HG03280 (cell line): ENCODE data around the gene LHX4.

Experiments used
- ATAC-seq: cut with Tn5 transposase; IDR thresholded peaks from one replicate; pipeline ENCODE4 v1.9.1; 2021; ENCODE audit warnings: mild to moderate bottlenecking, moderate library complexity; ENCODE audit not compliant: unreplicated experiment

Gene LHX4

DNA sequence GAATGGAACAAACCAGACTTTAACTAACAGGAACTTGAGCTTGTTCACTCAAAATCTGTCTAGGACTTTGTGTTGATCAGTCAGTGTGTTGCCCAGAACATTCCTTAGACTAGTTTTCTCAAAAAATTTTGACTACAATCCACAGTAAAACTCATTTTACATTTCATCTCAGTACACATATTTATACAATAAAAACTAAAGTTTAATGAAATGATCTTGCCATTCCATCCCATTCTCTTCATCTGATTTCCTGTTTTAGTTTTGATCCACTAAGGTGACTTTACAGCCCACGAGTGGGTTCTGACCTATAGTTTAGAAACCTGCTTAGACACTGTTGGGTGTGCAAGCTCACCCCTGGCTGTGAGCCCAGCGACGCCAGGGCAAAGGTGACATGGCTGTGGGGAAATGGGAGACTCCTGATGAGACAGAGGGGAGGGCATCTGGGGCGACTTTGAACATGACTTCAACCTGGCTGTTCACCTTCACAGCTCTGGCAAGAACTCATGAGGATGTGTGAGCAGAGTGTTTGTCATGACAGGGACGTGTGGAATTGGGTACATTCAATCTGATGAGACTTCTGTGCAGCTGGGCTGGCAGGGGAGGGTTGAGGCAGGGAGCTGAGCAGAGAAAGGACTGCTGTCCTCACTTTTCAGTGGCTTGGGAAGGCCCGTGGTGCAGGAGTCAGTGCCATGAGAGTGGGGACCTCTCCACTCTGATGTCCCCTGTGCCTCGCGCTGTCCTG is 40.6 kb downstream of the LHX4 start:
- ATAC-seq: no peak

DNA sequence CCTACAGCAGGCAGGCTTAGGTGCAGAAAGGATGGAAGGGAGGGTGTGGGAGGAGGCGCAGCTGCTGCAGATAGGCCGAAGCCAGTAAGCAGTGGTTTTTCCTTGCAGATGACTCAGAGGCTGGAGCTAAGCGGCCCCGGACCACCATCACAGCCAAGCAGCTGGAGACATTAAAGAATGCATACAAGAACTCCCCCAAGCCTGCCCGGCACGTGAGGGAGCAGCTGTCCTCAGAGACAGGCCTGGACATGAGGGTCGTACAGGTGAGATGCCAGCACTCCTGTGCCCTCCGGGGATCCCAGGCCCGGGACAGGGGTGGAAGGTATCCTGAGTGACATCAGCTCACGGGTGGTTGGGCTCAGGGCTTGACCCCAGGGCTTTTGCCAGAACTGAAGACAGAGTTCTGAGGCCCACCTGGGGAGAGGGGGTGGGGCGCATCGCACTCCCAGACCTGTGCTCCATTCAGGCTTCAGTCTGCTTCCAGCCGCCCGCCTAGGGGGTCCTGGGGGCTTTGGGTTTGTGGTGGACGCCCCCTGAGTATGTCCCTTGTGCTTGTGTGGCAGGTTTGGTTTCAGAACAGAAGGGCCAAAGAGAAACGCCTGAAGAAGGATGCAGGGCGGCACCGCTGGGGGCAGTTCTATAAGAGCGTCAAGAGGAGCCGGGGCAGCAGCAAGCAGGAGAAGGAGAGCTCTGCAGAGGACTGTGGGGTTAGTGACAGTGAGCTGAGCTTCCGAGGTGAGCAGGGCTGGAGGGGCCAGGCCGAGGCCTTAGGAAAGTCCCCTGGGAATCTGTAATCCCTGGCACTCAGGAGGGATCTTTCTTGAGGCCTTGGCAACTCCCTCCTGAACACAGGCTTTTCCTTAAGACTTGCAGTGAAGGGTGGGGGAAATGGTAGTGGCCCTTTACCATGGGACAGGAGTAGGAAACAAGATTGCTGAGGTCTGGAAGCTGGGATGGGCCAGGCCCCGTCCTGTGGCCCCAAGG is 41.5 kb downstream of the LHX4 start:
- ATAC-seq: no peak

DNA sequence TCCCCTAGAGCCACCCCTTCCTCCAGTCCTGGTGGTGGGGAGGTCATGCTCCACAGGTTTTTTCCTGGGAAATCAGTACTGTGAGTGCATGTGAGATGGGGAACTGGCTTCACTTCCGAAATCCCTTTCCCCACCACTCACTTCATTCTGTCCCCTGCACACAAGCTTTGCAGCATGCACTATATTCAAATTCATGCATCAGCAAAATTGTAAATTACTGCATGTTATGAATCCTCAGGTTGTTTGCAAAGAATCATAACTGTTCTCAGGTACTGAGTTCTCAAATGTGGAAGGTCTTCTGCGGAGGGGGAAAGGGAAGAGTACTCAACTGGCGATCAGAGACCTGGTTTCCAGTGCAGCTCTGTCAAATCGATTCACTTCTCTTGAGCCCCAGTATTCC is 42.3 kb downstream of the LHX4 start:
- ATAC-seq: no peak

DNA sequence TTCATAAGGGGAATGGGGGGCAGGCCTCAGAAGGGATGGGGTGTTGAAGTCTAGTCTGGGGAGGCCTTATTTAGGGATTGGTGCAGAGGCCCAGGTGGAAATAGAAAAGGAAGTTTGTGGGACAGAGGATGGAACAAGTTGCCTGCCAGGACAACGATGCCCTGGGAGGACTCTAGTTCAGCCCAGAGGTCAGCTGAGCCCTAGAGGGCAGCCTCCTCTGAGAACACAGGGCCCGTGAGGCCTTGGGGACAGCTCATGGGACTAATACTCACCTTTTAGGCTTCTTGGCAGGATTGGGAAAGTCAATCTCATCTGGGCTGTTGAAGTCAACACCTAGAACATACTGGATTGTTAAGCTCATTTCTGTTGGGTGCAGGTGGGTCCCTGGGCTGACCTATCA is 43.0 kb downstream of the LHX4 start:
- no peak for ATAC-seq

DNA sequence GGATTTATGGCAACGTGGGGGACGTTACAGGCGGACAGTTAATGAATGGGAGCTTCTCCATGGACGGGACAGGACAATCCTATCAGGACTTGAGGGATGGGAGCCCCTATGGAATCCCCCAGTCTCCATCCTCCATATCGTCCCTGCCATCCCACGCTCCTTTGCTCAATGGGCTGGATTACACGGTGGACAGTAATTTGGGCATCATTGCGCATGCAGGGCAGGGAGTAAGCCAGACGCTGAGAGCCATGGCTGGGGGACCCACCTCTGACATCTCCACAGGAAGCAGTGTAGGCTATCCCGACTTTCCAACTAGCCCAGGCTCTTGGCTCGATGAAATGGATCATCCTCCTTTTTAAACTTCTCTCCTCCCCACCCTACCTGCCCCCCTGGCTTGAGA is 44.2 kb downstream of the LHX4 start:
- no peak for ATAC-seq

DNA sequence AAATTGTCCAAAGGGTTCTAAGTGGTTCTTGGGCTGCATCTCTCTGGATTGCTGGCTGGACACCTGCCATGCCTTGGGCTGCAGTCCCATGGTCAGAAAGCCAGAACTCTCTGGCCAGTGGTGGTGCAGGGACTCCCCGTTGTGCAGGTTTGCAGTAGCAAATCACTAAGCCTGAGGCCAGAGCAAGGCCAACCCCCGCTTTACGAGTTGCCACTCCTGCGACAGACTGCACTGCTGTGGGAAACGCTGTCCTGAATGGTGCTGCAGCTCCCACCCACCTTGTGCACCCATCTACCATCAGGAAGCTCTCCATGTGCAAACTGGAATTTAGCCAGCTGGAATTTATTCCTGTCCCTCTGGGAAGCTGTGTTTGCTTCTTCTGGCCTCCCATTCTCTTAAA is 45.7 kb downstream of the LHX4 start:
- no peak for ATAC-seq

DNA sequence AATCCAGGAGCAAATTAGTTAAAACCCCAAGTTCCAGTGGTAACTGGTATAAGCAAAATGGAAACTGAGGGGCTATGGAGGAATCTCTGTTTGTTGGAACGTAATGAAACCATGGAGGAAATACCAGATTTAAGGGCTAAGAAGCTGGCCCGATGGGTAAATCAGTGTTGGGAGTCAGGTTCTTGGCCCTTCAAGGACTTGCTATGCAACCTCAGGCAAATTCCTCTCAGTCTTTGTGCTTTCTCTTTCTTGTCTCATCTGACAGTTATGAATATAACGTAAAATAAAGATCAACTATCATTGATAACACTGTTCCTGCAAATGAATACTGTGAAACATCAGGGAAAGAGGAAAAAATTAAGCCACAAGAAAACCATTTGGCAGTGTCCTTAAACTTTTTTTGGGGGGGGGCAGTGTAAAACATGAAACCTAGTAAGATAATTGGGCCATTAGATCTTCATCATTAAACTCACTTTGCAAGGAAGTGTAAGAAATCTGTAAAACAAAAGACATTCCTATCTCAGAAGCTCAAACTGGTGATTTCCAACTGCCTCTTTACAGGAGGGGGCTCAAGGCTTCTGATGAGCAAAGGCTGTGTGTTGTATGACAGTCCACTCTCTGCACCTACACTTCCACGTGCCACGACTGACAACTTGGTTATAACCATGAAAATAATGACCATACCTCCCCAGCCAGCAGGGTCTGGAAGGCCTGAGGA is 47.6 kb downstream of the LHX4 start:
- ATAC-seq: no peak

DNA sequence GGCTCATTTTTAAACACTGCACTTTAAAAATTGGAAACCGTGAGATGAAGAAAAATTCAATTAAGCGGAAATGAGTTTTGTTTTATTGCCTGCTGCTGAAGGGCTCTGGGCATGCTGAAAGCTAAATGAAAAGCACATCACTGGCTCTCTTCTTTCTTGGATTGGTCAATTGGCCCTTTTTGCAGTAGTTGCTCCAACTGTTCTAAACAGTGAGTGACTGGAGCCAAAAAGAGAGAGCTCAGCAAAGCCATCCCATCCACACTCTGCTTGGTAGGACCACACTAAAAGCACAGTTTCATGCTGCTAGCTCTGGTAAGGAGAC is 48.1 kb downstream of the LHX4 start:
- no peak for ATAC-seq

DNA sequence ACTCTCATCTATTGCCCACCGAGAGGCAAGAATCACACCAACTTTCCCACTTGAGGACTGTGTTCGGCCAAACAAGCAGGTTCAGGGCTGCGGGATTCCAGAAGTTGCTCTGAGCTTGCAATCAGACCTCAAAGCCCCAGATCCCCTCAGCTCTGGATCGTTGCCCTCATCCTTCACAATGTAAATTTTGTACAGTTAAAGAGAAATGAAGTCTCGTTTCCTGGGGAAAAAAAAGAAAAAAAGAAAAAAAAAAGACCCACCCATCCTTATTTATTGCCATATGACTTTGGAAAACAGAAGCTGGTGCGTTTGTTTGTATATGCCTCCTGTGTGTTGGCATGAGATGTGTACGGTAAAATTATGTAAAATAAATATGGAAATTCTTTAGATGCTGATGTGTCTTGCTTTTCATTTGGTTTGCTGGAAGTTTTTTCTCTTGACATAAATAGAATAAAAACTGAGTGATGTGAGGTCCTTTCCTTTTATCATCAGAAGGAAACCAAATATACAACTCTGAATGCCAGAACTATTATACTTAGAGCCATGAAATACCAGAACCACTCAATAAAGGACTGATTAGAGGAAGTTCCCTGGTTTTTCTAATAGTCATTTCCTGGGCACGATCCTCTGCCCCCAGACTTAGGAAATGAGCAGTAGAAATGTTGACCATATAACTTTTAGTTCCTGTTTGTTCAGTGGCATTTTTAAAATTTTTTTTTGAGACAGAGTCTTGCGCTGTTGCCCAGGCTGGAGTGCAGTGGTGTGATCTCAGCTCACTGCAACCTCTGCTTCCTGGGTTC is 48.7 kb downstream of the LHX4 start:
- no peak for ATAC-seq

DNA sequence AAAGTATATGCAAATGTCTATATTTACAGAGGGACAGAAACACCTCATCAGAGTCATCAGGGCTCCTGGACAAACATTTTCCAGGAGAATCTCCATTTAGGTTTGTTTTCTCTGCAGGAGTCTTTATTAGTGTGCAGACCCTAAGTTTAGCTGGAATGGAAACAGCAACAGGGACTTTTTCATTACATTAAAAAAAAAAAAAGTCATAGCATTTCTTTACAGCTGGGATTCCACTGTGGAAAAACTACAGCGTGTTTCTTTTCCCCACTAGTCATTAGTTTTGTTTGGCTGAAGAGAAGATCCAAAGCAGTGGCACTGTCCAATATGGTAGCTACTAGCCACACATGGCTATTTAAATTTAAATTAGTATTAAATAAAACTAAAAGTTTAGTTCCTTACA is 49.6 kb downstream of the LHX4 start:
- ATAC-seq: no peak

DNA sequence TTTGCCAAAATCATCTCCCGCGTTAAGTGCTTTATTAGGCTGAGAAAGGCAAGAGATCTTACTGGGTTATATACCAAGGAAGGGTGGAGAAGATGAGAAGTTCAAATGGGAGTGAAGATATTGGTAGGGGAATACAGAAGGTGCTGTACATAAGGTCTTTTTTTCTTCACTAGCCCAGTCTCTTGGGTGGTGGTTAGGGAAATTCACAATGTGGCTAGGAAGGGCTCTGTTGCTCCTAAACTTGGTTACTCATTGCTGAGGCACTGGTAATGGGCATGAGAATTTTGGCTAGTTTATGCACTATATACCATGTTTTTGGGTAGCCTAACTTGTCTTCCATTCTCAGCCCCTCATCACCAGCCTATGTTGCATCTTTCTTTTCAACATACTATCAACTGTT is 50.6 kb downstream of the LHX4 start:
- no peak for ATAC-seq

DNA sequence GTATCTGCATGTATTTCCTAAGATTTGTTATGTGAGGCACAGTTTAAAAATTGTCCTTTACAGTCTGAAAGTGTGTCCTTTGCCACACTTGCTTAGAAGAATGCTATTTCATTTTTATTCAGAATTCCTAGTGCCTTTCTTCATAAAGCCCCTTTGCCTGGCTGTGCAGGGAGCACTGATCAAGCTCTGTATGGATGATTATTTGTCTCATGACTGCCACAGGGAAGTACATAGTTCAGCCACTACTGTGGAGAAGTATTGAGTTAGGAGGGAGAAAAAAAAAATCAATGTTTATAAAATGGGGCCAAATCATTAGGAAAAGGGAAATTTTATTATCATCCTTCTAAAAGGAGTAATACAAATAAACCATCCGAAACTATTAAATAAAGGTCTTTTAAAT is 51.4 kb downstream of the LHX4 start:
- ATAC-seq: no peak

DNA sequence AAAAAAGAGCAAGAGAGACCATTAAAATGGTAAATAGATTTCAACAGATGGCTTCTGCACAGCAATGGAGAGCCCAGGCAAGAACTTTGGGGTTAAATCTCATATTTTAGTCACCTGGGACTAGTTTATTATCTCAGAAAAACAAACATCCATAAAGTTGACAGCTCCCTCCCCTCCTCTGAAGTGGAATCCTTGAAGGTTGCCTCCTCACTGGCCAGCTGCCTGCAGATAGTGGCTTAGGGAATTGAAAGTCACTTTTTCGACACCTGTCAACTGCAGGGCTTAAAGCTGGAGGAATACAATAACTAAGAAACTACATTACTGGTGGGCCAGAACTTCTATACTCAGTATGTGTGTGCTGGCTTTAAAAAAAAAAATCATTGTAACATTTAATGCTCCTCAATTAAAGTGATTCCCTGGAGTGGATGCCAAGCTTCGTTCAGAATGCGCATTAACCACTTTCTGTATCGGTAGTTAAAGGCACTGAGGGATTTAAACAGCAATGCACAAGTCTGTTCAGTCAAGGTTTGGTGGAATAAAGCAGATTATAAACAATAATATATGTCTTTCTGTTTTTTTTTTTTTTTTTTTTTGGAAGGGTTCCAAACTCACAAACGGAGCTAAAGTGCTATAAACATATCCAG is 52.5 kb downstream of the LHX4 start:
- no peak for ATAC-seq

DNA sequence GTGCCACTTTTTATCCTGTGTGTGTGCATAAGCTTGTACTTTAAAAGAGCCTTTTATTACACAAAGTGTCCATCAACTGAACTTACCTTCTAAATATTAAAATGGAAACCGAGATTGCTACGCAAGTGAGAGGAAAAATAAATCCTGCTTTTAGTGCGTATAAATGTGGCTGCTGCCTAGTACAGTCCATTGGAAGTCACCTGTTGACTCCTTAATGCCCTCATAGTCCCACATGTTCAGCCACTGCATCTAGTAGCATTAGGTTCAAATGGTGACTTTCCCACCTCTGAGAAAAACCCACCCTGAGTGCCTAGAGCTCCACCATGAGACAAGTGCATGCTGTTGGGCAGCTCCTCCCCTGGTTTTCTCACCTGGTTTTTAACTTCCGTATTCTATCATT is 53.0 kb downstream of the LHX4 start:
- no peak for ATAC-seq

DNA sequence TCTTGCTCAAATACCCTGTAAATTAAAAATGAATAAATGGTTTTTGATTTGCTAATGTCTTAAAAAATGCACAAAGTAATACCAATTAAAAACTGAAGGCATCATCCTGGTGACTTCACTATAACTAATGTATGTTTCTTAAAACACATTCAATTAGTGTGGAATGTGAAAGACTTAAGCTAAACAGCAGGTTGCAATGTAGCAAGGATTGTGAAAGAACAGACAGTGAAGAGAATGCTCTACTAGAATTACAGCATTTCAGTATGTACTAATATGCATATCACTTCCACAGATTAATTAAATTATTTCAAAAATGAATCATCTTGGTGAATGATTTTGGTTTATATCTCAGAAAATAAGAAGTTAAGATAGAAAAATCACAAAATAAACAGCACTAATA is 56.4 kb downstream of the LHX4 start:
- no peak for ATAC-seq

DNA sequence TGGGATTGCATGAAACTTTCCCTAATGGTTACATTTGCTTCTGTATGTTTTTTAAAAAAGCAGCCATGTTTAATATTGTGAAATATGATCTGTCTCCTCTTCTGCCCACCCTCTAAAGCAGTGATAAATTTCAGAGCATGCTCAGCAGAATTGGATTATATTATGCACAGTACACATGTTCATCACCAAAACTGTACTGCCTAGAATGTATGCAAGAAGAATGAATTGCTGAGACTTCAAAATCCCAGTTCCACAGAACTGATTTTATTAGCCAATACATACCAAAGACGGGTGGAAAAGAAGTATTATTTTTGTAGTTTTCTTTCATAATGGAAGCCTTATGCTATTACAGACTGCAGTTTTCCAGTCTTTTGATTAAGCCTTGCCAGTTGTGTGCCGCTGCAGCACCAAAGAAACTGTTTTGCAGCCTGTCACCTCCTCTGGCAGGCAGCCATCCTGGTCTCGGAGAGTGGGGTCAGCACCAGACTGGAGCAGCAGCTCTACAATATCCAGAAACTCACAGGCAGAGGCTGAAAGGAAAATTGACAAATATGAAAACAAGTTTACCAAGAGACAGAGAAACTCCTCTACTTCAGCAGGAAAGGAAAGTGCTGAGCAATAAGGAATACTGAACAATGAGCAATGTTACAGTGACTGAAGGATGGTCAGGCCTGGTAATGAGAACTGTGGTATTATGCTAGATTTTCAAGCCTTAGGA is 58.1 kb downstream of the LHX4 start:
- ATAC-seq: no peak

DNA sequence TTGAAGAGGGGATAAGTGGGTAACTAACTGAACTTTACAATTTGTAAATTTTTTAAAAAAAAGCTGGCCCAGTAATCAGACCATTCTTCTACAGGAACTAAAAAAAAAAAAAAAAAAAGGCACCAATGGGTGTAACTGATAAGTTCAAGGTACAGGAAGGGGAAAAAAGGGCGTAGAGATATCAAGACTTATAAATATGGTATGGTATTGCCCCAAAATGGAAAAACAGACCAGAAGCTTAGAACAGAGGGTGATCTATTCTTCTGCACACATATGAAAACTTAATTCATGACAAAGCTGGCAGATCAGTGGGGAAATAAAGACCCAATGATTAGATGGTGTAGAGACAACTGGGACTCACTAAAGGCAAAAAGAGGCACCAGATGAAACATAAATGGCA is 58.9 kb downstream of the LHX4 start:
- no peak for ATAC-seq

DNA sequence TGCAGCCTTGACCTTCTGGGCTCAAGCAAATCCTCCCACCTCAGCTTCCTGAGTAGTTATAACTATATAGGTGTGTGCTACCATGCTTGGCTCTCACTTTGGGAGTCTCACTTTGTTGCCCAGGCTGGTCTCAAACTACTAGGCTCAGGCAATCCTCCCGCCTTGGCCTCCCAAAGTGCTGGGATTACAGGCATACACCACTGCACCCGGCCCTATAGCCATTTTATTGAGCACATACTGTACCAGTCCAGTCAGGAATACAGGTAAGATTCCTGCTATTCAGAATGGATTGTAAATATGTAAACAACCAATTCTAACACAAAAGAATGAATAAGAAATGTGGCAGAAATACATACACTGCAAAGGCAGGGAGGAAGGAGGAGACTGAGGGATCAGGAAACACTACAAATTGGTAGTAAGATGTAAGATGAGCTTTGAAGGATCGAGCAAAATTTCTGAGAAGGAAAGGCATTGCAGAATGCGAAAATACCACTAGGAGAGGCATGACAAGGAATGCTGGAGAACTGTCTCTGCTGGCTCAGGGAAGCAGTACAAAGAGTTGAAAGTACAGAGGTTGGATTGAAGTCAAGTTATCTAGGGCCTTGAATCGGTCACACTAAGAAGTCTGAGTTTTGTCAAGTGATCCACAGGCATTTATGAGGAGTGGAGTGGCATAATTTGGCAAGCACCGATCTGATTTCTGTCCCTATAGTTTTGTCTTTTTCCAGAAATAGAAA is 60.4 kb downstream of the LHX4 start:
- ATAC-seq: no peak

DNA sequence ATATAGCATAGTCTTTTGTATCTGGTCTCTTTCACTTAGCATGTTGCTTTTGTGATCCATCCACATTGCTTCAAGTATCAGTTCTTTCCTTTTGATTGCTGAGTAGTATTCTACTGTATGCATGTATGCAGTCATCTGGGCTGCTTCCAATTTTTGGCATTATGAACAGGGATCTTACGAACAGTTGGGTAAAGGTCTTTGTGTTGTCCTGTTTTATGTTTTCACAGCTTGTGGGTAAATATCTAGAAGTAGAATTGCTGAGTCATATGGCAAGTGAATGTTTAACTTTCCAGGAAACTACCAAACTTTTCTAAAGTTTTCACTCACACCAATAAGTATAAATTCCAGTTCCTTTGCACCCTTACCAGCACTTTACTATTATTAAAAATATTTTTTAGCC is 60.9 kb downstream of the LHX4 start:
- no peak for ATAC-seq
